ENCODE results near the gene CERCAM. TPM values are rescaled to one million over a fixed set of nuclear protein-coding genes. Genes with fewer than 3 reads are reported as not detected.

The CERCAM gene
- total RNA-seq, 1 donor = 1.8 TPM

DNA sequence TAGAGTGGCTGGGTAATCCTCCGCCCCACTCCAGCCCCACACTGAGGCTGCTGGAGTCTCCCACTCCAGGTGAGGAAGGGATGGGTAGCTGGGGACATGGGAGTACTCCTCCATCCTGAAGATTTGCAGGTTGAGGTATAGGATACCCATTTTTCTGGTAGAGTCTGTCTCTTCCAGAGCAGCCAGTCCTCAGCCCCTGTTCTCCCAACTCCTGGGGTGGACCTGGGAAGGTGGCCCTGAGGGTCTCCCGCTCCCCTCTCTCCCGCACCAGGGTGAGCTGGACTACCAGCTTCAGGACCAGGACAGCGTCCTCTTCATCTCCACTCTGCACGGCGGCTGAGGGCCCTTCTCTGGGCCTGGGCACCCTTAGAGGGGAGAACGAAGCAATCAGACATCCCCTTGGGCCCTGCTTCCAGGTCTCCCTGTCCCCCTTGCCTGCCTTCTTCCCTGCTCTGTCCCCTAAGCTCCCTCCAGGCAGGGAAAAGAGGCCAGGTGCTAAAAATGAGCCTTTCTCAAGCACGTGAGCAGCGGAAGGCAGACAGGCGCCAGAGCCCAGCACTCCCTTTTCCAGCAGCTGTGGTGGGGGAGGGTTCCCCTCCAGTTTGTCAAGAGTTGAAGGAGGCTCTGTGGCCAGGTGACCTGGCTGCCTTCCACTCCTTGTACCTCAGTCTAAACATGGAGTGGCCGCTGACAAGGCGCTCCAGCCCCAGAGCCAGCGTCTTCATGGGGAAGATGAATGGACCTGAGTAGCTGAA lies 31.1 kb upstream of the CERCAM start:
- H3K27me3 ChIP-seq (ENCODE audit: insufficient read depth, low read length) = no peaks in the 10 kb centered on the region
- no peak overlapping the region for H3K4me3 ChIP-seq (ENCODE audit: low read length)
- no peaks in the 10 kb centered on the region for H3K9me3 ChIP-seq (ENCODE audit: low read depth, low read length)
- no peaks in the 10 kb centered on the region for H3K4me1 ChIP-seq (ENCODE audit: insufficient read depth, low read length)

DNA sequence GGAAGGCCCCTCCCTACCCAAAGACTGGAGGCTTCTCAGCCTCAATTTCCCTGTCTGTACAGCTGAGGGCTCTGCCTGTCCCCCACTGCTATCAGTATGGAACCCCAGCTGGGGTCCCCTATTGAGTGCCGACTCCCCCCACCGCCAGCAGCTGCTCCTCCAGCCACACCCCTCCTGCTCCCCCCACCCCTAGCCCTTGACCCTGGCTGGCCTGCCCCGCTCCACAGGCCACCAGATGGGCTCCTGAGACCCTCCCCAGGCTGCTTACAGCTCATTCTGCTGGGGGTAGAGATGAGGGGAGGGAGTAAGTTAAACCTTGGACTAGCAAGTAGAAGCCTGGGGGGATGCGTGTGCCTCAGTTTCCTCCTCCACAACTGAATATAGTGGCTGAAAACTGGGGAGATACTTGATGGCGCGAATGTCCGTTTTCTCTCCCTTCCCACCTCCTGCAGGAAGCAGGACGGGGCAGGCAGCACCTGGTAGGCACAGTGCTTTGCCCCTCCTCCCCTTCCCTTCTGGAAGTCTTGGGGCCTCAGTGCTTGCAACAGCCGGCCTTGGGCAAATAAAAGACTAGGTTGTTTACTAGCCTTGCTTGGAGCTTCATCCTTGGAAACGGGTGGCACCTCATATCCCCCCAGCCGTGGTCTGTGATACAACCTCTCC lies 30.4 kb upstream of the CERCAM start:
- H3K4me1 ChIP-seq (ENCODE audit: insufficient read depth, low read length) = no peaks in the 10 kb centered on the region
- no peaks in the 10 kb centered on the region for H3K27me3 ChIP-seq (ENCODE audit: insufficient read depth, low read length)
- no peak overlapping the region for H3K4me3 ChIP-seq (ENCODE audit: low read length)
- no peaks in the 10 kb centered on the region for H3K9me3 ChIP-seq (ENCODE audit: low read depth, low read length)

DNA sequence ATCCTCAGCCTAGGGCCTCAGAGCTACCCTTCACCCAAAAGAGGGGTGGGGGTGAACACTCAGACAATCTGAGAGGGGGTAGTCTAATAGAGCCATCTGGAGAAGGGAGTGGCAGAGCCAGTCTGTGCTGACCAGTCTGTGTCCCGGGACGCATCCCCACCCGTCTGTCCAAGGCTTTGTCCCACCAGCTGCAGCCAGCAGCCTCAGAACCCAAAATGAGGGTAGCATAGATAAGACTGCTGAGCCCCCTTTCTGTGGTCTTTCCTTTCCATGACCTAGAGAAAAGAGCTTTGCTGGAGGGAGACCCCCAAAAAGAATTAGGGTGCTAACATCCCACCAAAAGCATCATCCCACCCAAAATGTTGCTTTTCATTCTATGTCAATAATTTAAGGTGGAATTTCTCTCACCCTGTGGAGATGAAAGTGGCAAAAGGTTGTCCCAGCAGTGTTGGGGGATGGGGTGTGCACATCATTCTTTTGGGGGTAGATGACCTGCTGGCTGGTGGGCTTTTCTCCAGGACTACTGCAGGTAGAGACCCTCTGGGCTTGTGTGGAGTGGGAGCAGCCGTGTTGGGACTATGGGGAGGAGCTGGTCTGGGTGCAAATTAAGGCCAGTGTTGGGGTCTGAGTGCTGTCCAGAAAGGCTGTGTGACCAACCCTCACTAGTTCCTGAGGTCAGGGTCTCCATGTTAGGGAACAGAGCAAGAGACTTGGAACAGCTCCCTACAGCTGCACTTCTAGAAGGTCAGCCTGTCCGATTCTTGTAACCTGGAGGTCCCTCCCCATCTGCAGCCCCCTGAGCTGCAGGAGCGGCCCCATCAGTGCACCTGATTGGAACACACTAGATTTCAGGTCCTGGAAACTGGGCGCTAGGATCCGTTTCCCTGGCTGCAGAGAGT lies 29.6 kb upstream of the CERCAM start:
- Histone ChIP-seq H3K9me3 (ENCODE audit: low read depth, low read length) (no peaks in the 10 kb centered on the region), H3K27me3 (ENCODE audit: insufficient read depth, low read length) (no peaks in the 10 kb centered on the region), H3K4me1 (ENCODE audit: insufficient read depth, low read length) (no peaks in the 10 kb centered on the region), H3K4me3 (ENCODE audit: low read length) (no peak overlapping the region)

DNA sequence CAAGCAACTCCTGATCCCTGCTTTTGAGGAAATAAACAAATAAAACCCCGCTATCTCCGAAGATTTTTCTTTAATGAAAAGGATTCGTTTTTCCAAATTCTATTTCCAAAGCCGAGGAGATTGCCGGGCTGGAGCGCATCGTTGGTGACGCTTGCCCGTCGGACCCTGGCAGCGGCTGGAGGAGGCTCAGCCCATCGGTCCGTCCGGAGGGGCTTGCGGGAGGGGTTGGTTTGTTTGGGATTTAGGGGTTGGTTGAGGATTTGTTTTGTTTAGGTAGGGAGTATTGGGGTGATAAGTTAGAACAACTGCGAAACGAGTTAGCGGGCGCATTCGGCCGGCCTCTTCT lies 28.7 kb upstream of the CERCAM start:
- Histone ChIP-seq H3K4me1 (ENCODE audit: insufficient read depth, low read length) (peaks cover 3% of the 10 kb centered on the region), H3K4me3 (ENCODE audit: low read length) (no peak overlapping the region), H3K9me3 (ENCODE audit: low read depth, low read length) (no peaks in the 10 kb centered on the region), H3K27me3 (ENCODE audit: insufficient read depth, low read length) (no peaks in the 10 kb centered on the region)

DNA sequence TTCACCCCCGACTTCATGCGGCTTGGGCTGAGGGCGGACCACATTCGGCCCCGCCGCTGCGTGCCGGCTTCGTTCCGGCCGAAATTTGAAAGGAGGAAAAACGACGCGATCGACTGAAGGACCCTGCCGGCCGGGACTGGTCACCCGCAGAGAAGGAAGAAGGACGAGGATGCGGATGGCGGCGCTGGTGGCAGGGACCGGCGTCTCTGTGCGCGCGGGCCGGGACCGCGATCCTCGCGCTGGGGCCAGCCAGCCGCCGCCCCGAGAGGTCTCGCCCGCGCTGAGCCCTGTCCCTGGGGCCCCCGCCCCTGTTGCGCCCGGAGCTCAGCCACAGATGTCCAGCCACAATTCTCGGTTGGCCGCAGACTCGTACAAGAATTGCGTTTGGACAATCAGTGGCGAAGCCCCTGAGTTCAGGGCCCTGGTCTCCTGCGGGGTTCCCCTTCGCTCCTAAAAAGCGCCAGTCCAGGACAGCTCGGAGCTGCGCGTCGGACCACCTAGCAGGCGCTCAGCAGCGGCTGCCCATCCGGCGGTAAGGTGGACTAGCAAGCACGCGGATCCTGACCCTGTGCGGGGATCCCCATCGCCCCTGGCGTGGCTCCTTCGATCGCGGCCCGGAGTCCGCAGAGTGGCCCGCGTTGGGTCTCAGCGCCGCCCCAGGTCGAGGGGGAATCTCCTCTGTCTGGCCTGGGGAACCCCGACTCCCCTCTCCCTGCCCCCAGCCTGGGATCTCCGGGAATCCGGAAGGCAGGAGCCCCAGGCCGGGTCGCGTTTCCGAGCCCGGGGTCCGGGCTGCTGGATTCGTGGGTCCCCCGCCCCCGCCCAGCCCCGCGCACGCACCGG lies 28.1 kb upstream of the CERCAM start:
- Histone ChIP-seq H3K4me3 (ENCODE audit: low read length) (no peak overlapping the region), H3K27me3 (ENCODE audit: insufficient read depth, low read length) (no peaks in the 10 kb centered on the region), H3K9me3 (ENCODE audit: low read depth, low read length) (no peaks in the 10 kb centered on the region), H3K4me1 (ENCODE audit: insufficient read depth, low read length) (peaks cover 9% of the 10 kb centered on the region)

DNA sequence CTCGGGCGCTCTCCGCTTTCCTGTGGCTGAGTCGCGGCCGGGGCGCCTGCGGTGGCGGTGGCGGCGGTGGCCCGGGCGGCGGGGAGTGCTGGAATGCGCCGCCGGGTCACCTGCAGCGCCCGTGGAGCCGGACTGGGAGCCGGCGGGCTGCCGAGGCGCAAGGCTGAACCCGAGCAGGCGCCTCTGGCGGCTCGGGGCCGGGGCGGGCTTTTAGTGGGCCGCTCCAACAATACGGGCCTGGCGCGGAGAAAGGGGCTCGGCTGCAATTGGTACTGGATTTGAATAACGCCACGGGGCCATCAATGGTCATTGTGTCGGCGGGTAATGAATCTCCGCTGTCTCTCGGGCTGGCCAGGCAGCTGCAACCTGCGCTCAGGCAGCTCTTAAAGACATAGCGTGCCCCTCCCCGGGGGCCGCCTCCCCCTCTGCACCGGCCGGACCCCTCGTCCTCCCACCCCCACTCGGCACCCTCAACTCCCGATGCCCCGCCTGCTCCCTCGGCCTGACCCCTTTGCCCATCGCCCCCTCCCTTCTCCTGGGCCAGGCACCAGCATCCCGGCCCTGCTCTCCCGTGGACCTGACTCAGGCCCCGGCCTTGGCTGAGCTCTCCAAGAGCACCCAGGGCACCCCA lies 27.4 kb upstream of the CERCAM start:
- Histone ChIP-seq H3K4me1 (ENCODE audit: insufficient read depth, low read length) (peaks cover 10% of the 10 kb centered on the region), H3K4me3 (ENCODE audit: low read length) (no peak overlapping the region), H3K9me3 (ENCODE audit: low read depth, low read length) (no peaks in the 10 kb centered on the region), H3K27me3 (ENCODE audit: insufficient read depth, low read length) (no peaks in the 10 kb centered on the region)

DNA sequence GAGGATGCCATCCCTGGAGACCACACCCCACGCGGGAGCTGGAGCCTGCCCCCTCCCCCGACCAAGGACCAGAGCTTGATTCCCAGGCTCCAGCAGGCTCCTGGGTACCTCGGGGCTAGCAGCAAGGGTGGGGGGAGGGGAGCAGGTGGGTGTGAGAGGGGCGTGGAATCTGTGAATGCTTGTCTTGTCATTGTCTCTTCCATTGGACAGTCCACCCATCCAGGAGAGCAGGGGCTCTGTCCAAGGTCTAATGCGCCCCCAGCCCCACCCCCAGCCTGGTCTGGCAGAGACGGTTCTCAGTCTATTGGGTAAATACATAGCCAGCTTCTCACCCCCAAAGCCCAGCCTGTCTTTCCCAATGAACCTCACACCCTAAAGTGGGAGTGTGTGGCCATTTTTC lies 26.7 kb upstream of the CERCAM start:
- Histone ChIP-seq H3K9me3 (ENCODE audit: low read depth, low read length) (no peaks in the 10 kb centered on the region), H3K27me3 (ENCODE audit: insufficient read depth, low read length) (no peaks in the 10 kb centered on the region), H3K4me3 (ENCODE audit: low read length) (no peak overlapping the region), H3K4me1 (ENCODE audit: insufficient read depth, low read length) (peaks cover 10% of the 10 kb centered on the region)

DNA sequence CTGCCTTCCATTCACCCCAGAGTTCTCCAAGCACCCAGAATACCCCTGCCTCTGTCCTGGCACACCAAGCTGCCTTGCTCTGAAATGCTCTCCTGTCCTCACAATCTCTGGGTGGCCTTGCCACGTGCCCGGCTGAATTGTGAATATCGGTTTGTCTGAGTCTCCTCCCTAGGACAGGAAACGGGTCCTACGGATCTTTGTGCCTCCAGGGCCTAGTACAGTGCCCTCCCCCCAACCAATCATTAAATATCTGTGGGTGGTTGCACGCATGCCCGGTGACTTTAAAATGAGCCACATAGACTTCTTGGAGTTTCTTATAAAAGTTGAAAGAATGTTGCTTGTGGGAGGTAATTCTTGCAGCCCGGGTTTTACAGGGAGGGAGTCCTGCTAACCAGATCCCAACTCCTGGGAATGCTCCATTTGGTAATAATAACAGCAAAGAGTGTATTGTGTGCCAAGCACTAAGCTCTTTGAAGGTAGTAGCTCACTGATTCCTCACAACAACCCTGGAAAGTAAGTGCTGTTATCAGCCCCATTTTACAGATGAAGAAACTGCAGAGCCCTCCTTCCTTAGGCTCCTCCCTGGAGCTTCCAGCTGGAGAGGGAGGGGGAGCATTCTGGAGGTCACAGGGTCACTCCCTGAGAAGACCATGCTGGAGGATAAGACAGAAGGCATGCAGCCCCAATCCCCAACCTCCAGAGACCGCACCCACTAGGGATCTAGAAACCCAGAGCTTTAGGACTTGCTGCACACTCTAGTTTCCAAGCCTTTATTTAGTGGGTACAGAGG lies 26.1 kb upstream of the CERCAM start:
- H3K27me3 ChIP-seq (ENCODE audit: insufficient read depth, low read length) = no peaks in the 10 kb centered on the region
- H3K9me3 ChIP-seq (ENCODE audit: low read depth, low read length) = no peaks in the 10 kb centered on the region
- peaks cover 10% of the 10 kb centered on the region for H3K4me1 ChIP-seq (ENCODE audit: insufficient read depth, low read length)
- H3K4me3 ChIP-seq (ENCODE audit: low read length) = no peak overlapping the region

DNA sequence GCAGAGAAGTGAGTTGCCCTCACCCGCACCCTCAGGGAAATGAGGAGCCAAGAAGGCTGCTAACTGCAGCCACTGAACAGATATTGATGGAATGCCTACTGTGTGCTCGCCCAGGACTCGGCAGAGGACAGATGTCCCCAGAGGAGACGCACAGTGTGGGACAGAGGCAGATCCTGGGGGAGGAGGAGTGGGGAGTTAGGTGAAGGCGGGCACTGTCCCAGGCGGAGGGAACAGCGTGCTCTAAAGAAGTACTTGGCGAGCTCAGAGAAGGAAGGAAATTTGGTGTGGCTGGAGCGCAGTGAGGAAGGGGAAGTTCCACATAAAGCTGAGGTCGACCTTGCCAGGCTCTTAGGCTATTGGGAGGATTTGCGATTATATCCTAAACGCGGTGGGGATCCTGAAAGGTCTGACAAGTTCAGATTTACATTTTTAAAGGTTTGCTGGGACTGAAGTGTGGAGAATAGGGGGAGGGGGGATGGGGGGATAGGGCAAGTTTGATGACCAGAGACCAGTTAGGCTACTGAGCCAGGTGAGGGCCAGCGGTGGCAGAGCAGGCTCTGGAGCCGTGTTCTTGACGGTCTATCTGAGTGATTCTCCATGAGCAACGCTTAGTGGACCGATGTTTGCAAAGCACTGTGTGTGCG lies 23.6 kb upstream of the CERCAM start:
- Histone ChIP-seq H3K27me3 (ENCODE audit: insufficient read depth, low read length) (no peaks in the 10 kb centered on the region), H3K9me3 (ENCODE audit: low read depth, low read length) (no peaks in the 10 kb centered on the region)

DNA sequence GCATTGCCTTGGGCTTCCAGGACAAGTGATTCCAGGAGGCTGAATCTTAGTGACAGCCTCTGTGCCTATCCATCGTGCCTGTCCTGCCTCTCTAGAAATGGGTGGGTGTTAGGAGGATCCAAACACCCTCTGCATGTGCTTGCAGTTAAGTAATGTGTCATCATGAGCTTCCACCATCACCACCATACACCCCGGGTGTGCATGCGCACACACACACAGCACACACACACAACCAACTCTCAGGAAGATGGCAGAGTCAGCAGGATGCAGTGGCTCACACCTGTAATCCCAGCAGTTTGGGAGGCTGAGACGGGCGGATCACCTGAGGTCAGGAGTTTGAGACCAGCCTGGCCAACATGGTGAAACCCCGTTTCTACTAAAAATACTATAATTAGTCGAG lies 22.8 kb upstream of the CERCAM start:
- Histone ChIP-seq H3K4me1 (ENCODE audit: insufficient read depth, low read length) (peaks cover 10% of the 10 kb centered on the region), H3K4me3 (ENCODE audit: low read length) (no peak overlapping the region), H3K9me3 (ENCODE audit: low read depth, low read length) (no peaks in the 10 kb centered on the region), H3K27me3 (ENCODE audit: insufficient read depth, low read length) (no peaks in the 10 kb centered on the region)

More for the DNA sequence above, 23.6 kb upstream of the CERCAM start:
- peaks cover 10% of the 10 kb centered on the region for H3K4me1 ChIP-seq (ENCODE audit: insufficient read depth, low read length)
- no peak overlapping the region for H3K4me3 ChIP-seq (ENCODE audit: low read length)

DNA sequence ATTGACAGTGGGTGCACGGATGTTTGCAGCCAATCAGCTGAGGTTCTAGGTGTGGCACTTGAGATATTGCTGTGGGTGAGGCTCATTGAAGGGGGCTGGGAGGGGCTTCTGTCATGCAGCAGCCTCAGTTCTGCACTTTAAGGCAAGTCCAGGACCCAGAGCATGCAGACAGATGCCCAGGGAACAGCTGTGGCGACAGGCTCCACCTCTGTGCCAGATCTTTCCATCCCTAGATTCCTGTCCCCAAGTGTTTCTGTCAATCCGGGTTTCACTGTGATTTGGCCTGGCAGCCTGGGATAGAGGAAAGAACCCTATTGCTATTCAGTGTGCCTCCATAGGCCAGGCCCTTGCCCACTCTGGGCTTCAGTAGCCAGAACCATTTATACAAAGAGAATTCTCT lies 20.8 kb upstream of the CERCAM start:
- peaks cover 10% of the 10 kb centered on the region for H3K4me1 ChIP-seq (ENCODE audit: insufficient read depth, low read length)
- H3K9me3 ChIP-seq (ENCODE audit: low read depth, low read length) = no peaks in the 10 kb centered on the region
- H3K27me3 ChIP-seq (ENCODE audit: insufficient read depth, low read length) = no peaks in the 10 kb centered on the region
- no peak overlapping the region for H3K4me3 ChIP-seq (ENCODE audit: low read length)

DNA sequence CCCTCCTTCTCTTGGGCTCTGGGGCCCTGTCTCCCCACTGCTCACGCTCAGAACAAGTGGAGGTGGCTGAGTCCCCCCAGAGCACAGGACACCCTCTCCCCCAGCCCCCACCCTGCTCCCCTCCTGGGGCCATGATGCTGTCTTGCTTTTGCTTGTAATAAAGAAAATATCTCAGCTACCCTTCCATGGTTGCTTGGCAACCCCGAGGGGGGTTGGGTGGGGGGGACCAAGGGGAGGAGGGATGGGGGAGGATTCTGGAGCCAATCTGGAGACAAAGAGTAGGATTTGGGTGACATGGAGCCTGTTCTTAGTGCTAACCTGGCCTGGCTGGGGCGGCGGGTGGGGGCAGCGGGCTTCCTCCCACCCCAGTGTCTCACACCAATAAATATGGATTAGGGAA lies 16.1 kb upstream of the CERCAM start:
- no peaks in the 10 kb centered on the region for H3K9me3 ChIP-seq (ENCODE audit: low read depth, low read length)
- no peak overlapping the region for H3K4me3 ChIP-seq (ENCODE audit: low read length)
- peaks cover 7% of the 10 kb centered on the region for H3K27me3 ChIP-seq (ENCODE audit: insufficient read depth, low read length)
- H3K4me1 ChIP-seq (ENCODE audit: insufficient read depth, low read length) = no peaks in the 10 kb centered on the region

DNA sequence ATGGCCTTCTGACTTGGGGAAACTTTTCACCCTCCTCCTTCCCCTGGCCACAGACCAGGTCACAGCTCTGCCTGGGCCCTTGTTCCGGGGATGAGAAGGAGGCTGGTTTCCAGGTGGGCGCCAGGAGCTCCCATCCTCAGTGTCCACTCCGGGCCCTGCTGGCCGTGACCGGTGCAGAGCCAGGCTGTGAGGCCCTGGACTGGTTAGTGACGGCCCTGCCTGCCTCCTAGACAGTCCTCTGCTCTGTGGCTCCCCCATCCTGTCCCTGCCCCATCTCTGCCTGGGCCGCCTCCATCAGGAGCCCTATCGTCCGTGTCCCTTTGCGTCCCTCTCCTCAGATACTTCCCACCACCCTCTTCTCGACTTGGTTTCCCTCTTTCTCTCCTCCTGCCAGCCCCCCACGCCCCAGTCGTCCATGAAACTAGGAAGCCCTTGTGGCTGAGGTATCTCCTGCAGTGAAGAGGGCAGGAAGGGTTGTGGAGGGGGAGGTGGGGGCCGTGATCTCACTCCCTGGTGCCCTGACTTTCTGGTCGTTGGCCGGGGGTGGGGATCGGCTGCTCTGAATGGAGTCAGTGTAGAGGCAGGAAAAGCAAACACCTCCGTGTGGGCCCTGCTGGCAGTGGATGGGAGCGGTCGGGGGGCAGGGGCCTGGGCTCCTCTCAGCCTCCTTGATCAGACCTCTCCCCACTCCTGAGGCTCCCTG lies 15.4 kb upstream of the CERCAM start:
- Histone ChIP-seq H3K9me3 (ENCODE audit: low read depth, low read length) (no peaks in the 10 kb centered on the region), H3K4me3 (ENCODE audit: low read length) (no peak overlapping the region), H3K4me1 (ENCODE audit: insufficient read depth, low read length) (no peaks in the 10 kb centered on the region), H3K27me3 (ENCODE audit: insufficient read depth, low read length) (peaks cover 7% of the 10 kb centered on the region)
